HG03469 (cell line): Measurements from ENCODE around the gene OR5M3.

Experiments used
- ATAC-seq: cut with Tn5 transposase; IDR thresholded peaks from one replicate; pipeline ENCODE4 v1.9.1; 2021; ENCODE audit warnings: mild to moderate bottlenecking, moderate library complexity, moderate number of reproducible peaks; ENCODE audit not compliant: unreplicated experiment

The OR5M3 gene

DNA sequence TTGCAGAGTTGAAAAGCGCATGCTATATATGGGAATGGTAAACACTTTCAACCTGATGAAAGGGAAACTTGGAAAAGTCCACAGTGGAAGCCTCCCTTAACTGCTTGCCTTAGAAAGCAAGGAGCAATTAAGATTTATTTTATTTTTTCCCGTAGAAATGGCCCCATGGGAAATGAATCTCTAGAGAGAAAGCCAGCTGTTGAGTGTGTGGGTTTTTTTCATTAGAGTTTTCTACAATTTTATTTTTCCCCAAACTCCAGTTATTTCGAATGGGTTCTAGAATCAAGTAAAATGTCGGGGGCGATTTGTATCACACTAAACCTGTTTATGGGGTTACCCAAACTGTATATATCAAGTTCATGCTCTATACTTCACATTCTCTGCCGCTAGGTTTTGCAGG, at the start of gene OR5M3:
TSS of gene OR5M3 (minus strand) at position 101 of the 400 bp plus-strand sequence. CDS start 2,855 bp downstream, outside the sequence.
- ATAC-seq = no peak

DNA sequence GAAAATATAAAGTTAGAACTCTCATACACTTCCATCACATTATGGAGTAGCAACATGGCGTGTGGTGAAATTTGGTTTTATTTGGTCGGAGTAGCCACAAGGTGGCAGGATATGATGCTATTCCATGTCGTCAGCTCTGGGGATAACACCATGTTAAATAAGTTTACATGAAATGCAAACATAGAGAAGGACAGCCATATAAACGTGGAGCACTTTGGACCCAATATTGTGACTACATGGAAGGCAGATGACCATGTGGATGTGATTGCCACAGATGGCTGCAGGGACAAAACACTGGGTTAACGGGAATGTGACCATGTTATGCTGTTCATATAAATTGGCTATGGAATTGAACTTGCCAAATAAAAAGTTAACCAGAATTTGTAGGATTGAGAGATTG, 48.9 kb upstream of the OR5M3 start:
- ATAC-seq = no peak

DNA sequence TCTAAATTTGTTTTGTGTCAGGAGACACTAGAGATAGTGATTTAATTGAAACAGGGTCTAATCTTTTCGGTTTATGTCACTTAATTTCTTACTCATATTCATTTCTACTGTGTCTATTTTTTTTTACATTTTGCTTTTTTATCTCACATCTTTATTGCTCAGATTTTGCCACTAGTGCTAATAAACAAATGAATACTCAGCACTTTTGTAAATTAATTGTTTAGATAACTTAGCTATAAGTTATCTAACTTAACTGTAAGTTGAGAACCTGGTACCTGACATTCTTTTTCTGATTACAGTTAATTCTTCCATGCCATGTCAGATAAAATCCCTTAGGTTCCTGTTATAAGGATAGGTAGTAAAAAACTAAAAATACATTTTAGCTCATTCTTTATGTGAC, 40.1 kb upstream of the OR5M3 start:
- no peak for ATAC-seq

DNA sequence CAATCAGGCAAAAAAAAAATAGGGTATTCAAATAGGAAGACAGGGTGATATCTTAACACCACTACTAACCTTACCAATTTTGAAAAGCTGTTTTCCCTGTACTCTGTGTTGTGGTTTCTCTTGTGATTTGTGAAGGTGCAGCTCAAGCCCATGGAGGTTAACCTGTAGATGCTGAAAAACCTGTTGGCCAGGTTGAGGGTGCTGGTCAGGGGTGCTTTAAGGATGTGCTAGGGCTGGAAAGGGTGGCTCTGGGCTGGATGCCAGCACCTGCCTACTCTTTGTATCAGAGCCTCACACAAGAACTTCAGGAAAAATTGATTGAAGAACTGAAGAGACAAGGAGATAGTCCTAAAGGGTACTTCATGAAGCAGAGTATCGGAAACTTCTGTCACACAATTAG, 36.3 kb upstream of the OR5M3 start:
- no peak for ATAC-seq

DNA sequence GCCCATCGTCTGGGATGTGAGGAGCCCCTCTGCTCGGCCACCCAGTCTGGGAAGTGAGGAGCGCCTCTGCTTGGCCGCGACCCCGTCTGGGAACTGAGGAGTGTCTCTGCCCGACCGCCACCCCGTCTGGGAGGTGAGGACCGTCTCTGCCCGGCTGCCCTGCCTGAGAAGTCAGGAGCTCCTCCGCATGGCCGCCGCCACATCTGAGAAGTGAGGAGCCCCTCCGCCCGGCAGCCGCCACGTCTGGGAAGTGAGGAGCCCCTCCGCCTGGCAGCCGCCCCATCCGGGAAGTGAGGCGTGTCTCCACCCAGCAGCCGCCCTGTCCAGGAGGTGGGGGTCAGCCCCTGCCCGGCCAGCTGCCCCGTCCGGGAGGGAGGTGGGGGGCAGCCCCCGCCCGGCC, 23.9 kb upstream of the OR5M3 start:
- no peak for ATAC-seq

DNA sequence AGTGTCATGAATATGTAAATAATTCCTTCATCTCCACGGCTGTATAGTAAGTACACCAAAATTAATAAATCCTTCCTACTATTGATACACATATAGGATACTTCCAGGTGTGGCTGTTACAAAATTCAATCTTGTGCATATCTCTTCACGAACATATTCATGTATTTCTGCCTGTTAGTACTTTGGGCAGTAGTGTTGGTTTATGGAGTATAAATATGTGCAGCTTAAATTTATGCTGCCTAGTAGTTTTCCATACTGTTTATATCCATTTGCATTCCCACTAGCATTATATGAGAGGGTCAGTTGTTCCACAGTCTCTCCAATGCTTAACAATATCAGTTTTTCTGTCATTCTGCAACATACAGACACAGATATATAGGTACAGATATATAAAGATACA, 22.0 kb upstream of the OR5M3 start:
- ATAC-seq = no peak

DNA sequence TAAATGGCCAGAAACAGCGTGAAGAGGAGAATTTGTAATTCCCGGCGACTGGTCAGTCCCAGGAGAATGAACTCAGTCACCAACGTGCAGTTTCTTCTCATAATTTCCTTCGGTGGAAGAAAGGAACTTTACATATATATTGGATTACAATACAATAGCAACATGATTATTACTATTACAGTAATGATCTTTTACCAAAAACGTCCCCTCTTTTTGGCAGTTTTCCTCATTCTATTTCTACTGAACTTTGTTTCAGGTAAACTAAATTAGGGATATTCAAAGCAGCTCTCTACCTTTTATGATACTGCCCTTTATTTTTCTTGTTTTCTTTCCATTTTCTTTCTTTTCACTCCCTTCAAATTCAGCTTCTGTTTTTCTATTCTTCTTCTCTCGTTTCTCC, 18.1 kb upstream of the OR5M3 start, which contains the start of gene OR5M8:
TSS of gene OR5M8 (minus strand) at position 101 of the 400 bp plus-strand sequence. CDS start at position 101, 0 bp downstream.
- ATAC-seq = no peak

DNA sequence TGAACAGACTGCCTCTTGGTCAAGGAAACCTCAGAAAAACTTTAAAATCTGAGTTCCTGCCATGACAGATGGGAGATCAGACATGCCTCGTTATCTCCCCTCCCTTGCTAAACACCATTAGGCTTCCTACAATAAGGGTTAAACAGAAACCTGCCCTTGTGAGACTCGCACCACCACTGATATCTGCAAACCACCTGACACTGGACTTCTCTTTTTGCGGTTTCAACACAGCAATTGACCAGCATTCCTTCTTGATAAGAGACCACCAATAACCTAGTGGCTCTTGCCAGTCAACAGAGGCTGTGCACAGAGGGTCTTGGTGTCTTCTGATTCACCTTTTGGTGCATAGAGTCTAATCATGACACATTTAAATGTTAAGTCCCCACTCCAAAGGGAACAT, 13.6 kb upstream of the OR5M3 start:
- ATAC-seq = no peak

DNA sequence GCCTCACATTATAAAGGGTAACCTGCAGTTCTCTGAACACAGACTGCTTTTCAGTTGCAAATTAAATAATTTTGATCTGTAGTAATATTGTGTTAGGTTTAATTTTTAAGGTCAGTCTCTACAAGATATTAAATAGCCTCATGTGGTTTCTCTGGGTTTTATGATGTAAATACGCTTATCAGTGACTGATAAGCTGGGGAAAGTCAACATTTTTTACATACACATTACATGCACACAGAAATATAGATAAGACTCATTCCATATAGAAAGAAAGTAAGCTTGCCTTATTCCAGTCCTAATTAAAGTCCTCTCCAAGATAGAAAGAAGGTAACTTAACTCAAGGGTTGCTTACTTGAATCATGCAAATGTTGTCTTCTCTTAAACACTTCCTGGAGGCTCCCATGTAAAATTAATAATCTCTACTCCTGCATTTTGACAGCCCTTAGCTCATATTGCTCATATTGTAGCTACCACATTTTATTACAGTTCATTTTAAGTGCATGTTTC, 1.6 kb upstream of the OR5M3 start:
- no peak for ATAC-seq

DNA sequence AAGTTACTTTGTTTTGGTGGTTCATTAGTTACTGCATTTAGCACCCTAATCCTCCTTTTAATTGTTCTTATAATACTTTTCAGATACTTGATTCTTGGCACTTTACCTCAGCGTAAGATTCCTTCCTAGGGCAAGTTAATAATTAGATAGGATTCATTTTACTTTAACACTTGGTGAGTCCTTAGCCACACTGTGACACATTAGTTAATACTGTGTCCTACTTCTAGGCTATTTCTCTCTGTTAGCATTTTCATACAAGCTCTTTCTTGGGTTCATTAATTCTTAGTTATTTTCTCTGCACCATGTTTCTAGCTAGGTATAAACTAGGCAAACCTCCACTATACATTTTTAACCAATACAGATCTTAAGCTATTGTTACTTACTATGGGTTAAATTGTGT, 16.1 kb downstream of the OR5M3 start:
- ATAC-seq = no peak

DNA sequence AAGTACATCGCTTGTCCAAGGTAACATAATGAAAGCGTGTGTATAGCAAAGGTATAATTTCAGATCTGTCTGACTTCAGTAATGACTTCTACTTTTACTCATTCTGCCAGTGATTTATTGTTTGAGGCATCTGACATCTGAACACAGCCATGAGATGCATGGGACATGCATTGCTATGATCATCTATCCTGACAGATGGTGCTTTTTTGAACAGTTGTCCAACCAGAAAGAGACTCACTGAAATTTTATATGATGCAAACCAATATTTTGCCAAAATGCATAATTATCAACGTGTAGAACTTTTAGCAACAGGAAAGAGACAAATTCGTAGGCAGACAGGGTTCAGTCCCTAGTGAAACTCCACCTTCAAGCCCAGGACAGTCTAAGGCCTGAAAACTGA, 19.6 kb downstream of the OR5M3 start:
- ATAC-seq = no peak
